ENCODE results near the gene ATL2. TPM values are rescaled to one million over a fixed set of nuclear protein-coding genes. Genes with fewer than 3 reads are reported as not detected.
"Not testable (repeated sequence)": the region's sequence is repeated elsewhere in the genome, so short reads cannot be mapped to it uniquely, and the experiment has no call there.

The ATL2 gene
- total RNA-seq, 1 donor: 44.2 TPM

DNA sequence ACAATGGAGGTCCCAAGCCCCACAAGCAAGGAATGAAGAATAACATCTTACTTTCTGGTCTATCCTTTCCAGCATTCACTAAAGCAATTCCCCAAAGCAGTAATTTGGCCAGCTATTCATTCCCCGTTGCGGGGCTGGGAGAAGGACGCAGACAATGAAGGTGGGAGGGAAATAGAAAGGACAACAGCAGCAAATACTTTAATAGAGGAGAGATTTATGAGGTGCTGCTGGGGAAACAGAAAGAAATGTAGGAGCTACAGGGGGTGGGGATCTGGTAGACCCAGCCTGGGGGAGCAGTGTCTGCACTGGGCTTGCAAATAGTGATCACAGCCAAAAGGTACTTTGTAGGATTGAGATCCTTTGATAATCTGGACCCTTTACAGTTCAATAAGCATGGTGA lies 13.9 kb upstream of the ATL2 start:
- no peak overlapping the region for H3K4me3 ChIP-seq (ENCODE audit: low read depth, low read length)
- TF ChIP-seq, protein P1, sequence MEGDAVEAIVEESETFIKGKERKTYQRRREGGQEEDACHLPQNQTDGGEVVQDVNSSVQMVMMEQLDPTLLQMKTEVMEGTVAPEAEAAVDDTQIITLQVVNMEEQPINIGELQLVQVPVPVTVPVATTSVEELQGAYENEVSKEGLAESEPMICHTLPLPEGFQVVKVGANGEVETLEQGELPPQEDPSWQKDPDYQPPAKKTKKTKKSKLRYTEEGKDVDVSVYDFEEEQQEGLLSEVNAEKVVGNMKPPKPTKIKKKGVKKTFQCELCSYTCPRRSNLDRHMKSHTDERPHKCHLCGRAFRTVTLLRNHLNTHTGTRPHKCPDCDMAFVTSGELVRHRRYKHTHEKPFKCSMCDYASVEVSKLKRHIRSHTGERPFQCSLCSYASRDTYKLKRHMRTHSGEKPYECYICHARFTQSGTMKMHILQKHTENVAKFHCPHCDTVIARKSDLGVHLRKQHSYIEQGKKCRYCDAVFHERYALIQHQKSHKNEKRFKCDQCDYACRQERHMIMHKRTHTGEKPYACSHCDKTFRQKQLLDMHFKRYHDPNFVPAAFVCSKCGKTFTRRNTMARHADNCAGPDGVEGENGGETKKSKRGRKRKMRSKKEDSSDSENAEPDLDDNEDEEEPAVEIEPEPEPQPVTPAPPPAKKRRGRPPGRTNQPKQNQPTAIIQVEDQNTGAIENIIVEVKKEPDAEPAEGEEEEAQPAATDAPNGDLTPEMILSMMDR (IDR thresholded peaks at IDR 0.05; ENCODE audit: insufficient read depth, low read length): no peak
- DNase-seq (ENCODE audit: low read depth): no peak

DNA sequence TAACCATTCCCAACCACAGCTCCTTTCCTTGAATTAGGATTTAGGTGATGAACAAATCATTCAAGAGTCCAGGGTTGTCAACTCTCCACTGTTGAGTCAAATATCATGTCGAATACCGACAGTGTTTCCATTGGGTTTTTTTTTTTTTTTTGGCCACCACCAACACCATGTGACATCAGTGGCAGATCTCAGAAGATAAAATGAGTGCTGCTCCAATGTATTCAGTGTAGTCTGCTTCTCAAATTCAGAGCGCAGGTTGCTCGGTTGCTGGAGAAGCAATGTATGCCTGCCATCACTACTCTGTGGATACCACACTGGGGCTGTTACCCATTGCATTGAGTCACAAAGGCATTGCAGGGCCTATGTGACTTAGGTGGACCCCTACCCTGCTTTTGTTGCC lies 10.8 kb upstream of the ATL2 start:
- DNase-seq (ENCODE audit: low read depth): no peak
- TF ChIP-seq, protein P1 (IDR thresholded peaks at IDR 0.05; ENCODE audit: insufficient read depth, low read length): no peak
- no peak overlapping the region for H3K4me3 ChIP-seq (ENCODE audit: low read depth, low read length)

DNA sequence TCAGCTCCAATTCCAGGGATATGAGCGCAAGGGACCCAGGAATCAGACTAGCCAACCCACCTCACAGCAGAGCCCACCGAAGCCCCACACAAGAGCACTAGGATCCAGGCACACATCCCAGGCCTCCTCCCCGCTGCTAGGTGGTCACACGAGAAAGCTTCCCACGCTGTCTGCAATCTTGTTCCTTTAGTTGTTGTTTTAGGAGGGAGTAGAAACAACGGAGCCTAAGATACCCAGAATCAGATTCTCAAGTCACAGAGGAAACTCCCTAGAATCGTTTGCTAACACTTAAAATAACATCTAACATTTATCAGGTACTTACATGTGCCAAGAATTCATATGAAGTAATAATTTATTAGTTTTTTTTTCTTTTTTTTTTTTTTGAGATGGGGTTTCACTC lies 9.7 kb upstream of the ATL2 start:
- H3K4me3 ChIP-seq (ENCODE audit: low read depth, low read length): no peak overlapping the region
- DNase-seq (ENCODE audit: low read depth): no peak
- TF ChIP-seq, protein P1 (IDR thresholded peaks at IDR 0.05; ENCODE audit: insufficient read depth, low read length): no peak

DNA sequence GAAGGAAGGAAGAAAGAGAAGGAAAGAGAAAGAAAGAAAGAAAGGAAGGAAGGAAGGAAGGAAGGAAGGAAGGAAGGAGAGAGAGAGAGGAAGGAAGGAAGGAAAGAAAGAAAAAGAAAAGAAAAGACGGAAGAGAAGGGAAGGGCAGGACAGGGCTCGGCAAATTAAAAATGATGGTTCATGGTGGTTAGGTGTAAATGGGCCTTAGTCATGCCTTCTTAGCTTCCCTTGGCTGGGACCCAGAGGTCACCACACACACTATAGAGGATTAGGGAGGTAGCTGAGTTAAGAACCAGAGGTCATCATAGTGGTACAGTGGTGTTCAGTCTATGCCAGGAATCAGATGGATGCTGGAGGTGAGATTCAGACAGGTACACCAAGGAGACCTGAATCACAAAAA lies 9.3 kb upstream of the ATL2 start:
- no peak overlapping the region for H3K4me3 ChIP-seq (ENCODE audit: low read depth, low read length)
- DNase-seq (ENCODE audit: low read depth): no peak
- TF ChIP-seq, protein P1 (IDR thresholded peaks at IDR 0.05; ENCODE audit: insufficient read depth, low read length): no peak

DNA sequence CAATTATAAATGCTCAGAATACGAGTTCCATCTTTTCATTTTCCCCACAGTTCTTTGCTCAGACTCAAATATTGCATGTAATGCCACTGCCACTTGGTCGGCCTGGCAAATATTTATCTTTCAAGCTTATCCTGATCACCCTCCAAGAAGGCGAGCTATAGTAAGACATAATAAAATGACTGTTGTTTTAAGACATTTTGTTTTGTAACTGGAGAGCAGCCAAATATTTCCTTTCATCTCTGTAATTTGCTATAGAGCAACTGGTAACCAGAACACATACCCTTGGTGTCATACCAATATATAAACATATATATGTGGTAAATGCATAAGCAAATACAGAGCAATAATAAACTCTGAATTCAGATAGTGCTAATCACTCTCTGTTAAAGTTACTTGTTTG lies 7.3 kb upstream of the ATL2 start:
- no peak overlapping the region for H3K4me3 ChIP-seq (ENCODE audit: low read depth, low read length)
- TF ChIP-seq, protein P1 (IDR thresholded peaks at IDR 0.05; ENCODE audit: insufficient read depth, low read length): no peak
- DNase-seq (ENCODE audit: low read depth): no peak

DNA sequence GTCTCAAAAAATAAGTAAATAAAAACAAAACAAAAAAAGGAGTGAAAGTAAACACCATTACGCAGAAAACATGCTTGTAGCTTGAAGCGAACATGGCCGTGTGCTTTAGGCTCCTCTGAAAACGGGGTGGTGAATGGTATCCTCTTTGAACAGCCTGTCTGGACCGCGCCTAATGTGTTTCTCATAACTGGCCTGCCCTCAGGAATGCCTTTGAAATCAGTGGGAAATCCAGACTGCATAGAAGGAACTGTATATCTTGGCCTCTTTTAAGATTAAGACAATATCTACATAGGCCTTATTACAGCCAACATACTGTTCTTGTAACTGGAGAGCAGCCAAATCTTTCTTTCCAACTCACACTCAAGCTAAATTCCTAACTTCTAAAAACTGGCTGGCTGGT lies 6.7 kb upstream of the ATL2 start:
- peak; percentile 61 for DNase-seq (ENCODE audit: low read depth)
- not testable (repeated sequence) for H3K4me3 ChIP-seq (ENCODE audit: low read depth, low read length)

DNA sequence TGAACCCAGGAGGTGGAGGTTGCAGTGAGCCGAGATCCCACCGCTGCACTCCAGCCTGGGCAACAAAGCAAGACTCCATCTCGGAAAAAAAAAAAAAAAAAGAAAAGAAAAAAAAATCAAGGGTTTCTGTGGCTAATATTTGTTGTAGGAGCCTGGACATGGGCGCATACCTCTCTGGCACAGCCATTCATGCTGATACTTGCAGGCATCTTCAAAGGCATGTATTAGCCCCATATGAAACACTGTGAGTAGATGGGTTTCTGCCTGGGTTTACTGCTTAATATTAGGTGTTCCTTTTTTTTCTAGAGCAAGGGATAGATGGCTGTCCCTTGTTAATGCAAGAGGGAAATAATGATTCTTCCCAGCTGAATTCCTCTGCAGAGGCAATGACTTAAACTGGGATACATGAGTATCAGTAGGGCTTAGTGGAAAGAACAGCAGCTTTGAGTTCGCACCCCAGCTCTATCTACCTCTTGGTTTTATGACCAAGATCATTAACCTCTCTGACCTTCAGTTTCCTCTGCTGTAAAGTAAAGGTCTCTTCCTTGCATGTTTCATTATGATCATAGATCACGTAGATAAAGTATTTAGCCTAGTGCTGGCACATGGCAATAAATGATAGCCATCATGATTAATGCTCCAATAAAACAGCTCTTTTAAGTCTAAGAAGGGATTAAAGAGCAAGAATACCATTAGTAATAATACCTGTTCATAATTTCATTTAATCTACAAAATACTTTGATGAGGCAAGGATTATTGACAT lies 4.5 kb upstream of the ATL2 start:
- no peak for DNase-seq (ENCODE audit: low read depth)
- H3K4me3 ChIP-seq (ENCODE audit: low read depth, low read length): no peak overlapping the region
- TF ChIP-seq, protein P1 (IDR thresholded peaks at IDR 0.05; ENCODE audit: insufficient read depth, low read length): no peak

Measured in fibroblast of the aortic adventitia (primary cell).